Tibial artery (tissue), 4 donors: ENCODE measurements around the gene TMEM222.

Experiments
- DNase-seq, 2 donors: peaks; one replicate each; pipeline ENCODE4 v3.0.0-alpha.2; 2019
- H3K27ac ChIP-seq, 2 donors: fragments of 200-600 bp; sonication (generic) in 1 of 2; 1 replicate in 1 of 2; 2 replicates in 1 of 2; pipeline ENCODE4 v1.5.1; 2018 to 2019; ENCODE audit warnings: mild to moderate bottlenecking in 1 of 2
- H3K27me3 ChIP-seq, 2 donors: fragments of 200-600 bp; sonication (generic) in 1 of 2; one replicate each; pipeline versions ENCODE4 v1.5.1 to v1.6.0; 2016 to 2019
- H3K36me3 ChIP-seq, 3 donors: fragments of 200-600 bp; sonication (generic) in 2 of 3; one replicate each; pipeline ENCODE4 v1.5.1; 2016 to 2019; ENCODE audit warnings: mild to moderate bottlenecking in 2 of 3
- H3K4me1 ChIP-seq, 4 donors: fragments of 200-600 bp; sonication (generic) in 2 of 4; 1 replicate in 3 of 4; 2 replicates in 1 of 4; pipeline ENCODE4 v1.5.1; 2016 to 2019
- H3K4me3 ChIP-seq, 2 donors: fragments of 200-600 bp; sonication (generic) in 1 of 2; 1 replicate in 1 of 2; 2 replicates in 1 of 2; pipeline ENCODE4 v1.5.1; 2018 to 2019; ENCODE audit warnings: mild to moderate bottlenecking in 2 of 2
- H3K9me3 ChIP-seq, 3 donors: fragments of 200-600 bp; sonication (generic) in 1 of 3; one replicate each; pipeline ENCODE4 v1.5.1; 2016 to 2019
- CTCF ChIP-seq, 2 experiments: fragments of 200-600 bp in 1 of 2; fragments of 450-650 bp in 1 of 2; IDR thresholded peaks; one replicate each; pipeline ENCODE4 v1.5.1; 2017 to 2019; ENCODE audit warnings: antibody characterized with exemption in 2 of 2, mild to moderate bottlenecking in 1 of 2, moderate library complexity in 1 of 2
- intact Hi-C: fragments of 100-400 bp; cut with DNase I; formaldehyde crosslinking; loops from one replicate; pipeline ENCODE4 v1.15.0; 2023; ENCODE audit warnings: low total_unique reads

Gene TMEM222

GRCh38 chr1:27307874-27308598, 13.9 kb upstream of the TMEM222 start:
- Histone ChIP-seq H3K4me1 (no peaks in the 10 kb centered on the region), H3K27me3 (no peaks in the 10 kb centered on the region), H3K27ac (no peak overlapping the region), H3K9me3 (no peaks in the 10 kb centered on the region), H3K4me3 (no peak overlapping the region), H3K36me3 (peaks cover 9 to 69% (median 39%) of the 10 kb centered on the region in 3 donors)
- DNase-seq, result no peak
- TF ChIP-seq CTCF (IDR thresholded peaks at IDR 0.05), result no peak
- intact Hi-C loops, result loop anchor here (10.0 kb wide), 2 partner anchors 47 to 297 kb away; partner anchors contain the start of gene AHDC1

GRCh38 chr1:27314169-27314568, 7.8 kb upstream of the TMEM222 start:
- Histone ChIP-seq H3K4me3 (no peak overlapping the region), H3K4me1 (no peaks in the 10 kb centered on the region), H3K27ac (no peak overlapping the region), H3K36me3 (peaks cover 0 to 16% (median 0%) of the 10 kb centered on the region in 3 donors), H3K27me3 (peaks cover 0 to 19% of the 10 kb centered on the region in 2 donors), H3K9me3 (no peaks in the 10 kb centered on the region)
- TF ChIP-seq CTCF (IDR thresholded peaks at IDR 0.05), result no peak
- no peak for DNase-seq
- intact Hi-C loops, result no loop called here

GRCh38 chr1:27314737-27315136, 7.2 kb upstream of the TMEM222 start:
- Histone ChIP-seq H3K36me3 (peaks cover 0 to 16% (median 0%) of the 10 kb centered on the region in 3 donors), H3K27me3 (peaks cover 0 to 20% of the 10 kb centered on the region in 2 donors), H3K4me3 (no peak overlapping the region), H3K9me3 (no peaks in the 10 kb centered on the region), H3K27ac (no peak overlapping the region), H3K4me1 (no peaks in the 10 kb centered on the region)
- no peak for TF ChIP-seq CTCF (IDR thresholded peaks at IDR 0.05)
- intact Hi-C loops, result no loop called here
- DNase-seq, result no peak

GRCh38 chr1:27316860-27317259, 5.1 kb upstream of the TMEM222 start:
- Histone ChIP-seq H3K27ac (no peak overlapping the region), H3K4me3 (no peak overlapping the region), H3K36me3 (no peaks in the 10 kb centered on the region), H3K9me3 (no peaks in the 10 kb centered on the region), H3K4me1 (peaks cover 0 to 7% (median 0%) of the 10 kb centered on the region in 4 donors), H3K27me3 (peaks cover 0 to 24% of the 10 kb centered on the region in 2 donors)
- no peak for DNase-seq
- no peak for TF ChIP-seq CTCF (IDR thresholded peaks at IDR 0.05)
- intact Hi-C loops, result no loop called here

GRCh38 chr1:27318136-27318535, 3.8 kb upstream of the TMEM222 start:
- Histone ChIP-seq H3K4me1 (peaks cover 0 to 12% (median 5%) of the 10 kb centered on the region in 4 donors), H3K27ac (no peak overlapping the region), H3K4me3 (no peak overlapping the region), H3K9me3 (no peaks in the 10 kb centered on the region), H3K27me3 (peaks cover 0 to 24% of the 10 kb centered on the region in 2 donors), H3K36me3 (no peaks in the 10 kb centered on the region)
- DNase-seq, result no peak
- TF ChIP-seq CTCF (IDR thresholded peaks at IDR 0.05), result no peak
- intact Hi-C loops, result no loop called here
